ENCODE measurements around the gene ITPKB. TPM values are rescaled to one million over a fixed set of nuclear protein-coding genes. Genes with fewer than 3 reads are reported as not detected.
"Not testable (repeated sequence)": the region's sequence is repeated elsewhere in the genome, so short reads cannot be mapped to it uniquely, and the experiment has no call there.

The ITPKB gene
- total RNA-seq, 2 experiments from 2014 or later = 47.0 to 47.4 TPM

- H3K9me3 Mint-ChIP-seq (ENCODE audit: insufficient read depth) = no peaks in the 10 kb centered on the region
- no peaks in the 10 kb centered on the region for H3K36me3 Mint-ChIP-seq (ENCODE audit: low read depth)
- H3K4me3 Mint-ChIP-seq = no peak overlapping the region
- H3K4me1 Mint-ChIP-seq (ENCODE audit: low read depth) = peaks cover 13% of the 10 kb centered on the region
- ChIA-PET CTCF (no interaction called here), POLR2A (interaction anchor here (1.7 kb wide), 1 partner anchor 10 kb away, joined by 4 read pairs; no protein-coding TSS in a partner anchor)
- H3K27me3 Mint-ChIP-seq (ENCODE audit: low read depth) = peaks cover 8% of the 10 kb centered on the region
- no peak for DNase-seq
- no peak overlapping the region for H3K27ac Mint-ChIP-seq
- no peak for ATAC-seq
Measured at GRCh38 chr1:226751703-226752102, 12.6 kb upstream of the ITPKB start.

GRCh38 chr1:226751214-226751613 lies 12.1 kb upstream of the ITPKB start:
- Mint-ChIP-seq H3K27me3 (ENCODE audit: low read depth) (peaks cover 8% of the 10 kb centered on the region), H3K9me3 (ENCODE audit: insufficient read depth) (no peaks in the 10 kb centered on the region), H3K36me3 (ENCODE audit: low read depth) (no peaks in the 10 kb centered on the region), H3K4me1 (ENCODE audit: low read depth) (peaks cover 13% of the 10 kb centered on the region), H3K4me3 (no peak overlapping the region), H3K27ac (no peak overlapping the region)
- ChIA-PET POLR2A (interaction anchor here (1.7 kb wide), 1 partner anchor 9 kb away, joined by 4 read pairs; no protein-coding TSS in a partner anchor), CTCF (no interaction called here)
- no peak for DNase-seq
- ATAC-seq = no peak

GRCh38 chr1:226749467-226749866 lies 10.4 kb upstream of the ITPKB start:
- ChIA-PET POLR2A (no interaction called here), CTCF (interaction anchor here (0.9 kb wide), 1 partner anchor 14 kb away, joined by 3 read pairs; no protein-coding TSS in a partner anchor)
- ATAC-seq = no peak
- DNase-seq = no peak
- Mint-ChIP-seq H3K27me3 (ENCODE audit: low read depth) (peaks cover 8% of the 10 kb centered on the region), H3K36me3 (ENCODE audit: low read depth) (no peaks in the 10 kb centered on the region), H3K4me3 (no peak overlapping the region), H3K9me3 (ENCODE audit: insufficient read depth) (no peaks in the 10 kb centered on the region), H3K27ac (no peak overlapping the region), H3K4me1 (ENCODE audit: low read depth) (peaks cover 3% of the 10 kb centered on the region)

- CTCF ChIA-PET = no interaction called here
Measured at GRCh38 chr1:226748306-226748705, 9.2 kb upstream of the ITPKB start.

GRCh38 chr1:226747519-226748263 lies 8.6 kb upstream of the ITPKB start:
- H3K9me3 Mint-ChIP-seq (ENCODE audit: insufficient read depth); H3K4me1 Mint-ChIP-seq (ENCODE audit: low read depth); POLR2A ChIA-PET; ATAC-seq; DNase-seq; CTCF ChIA-PET; H3K27ac Mint-ChIP-seq; H3K4me3 Mint-ChIP-seq; H3K36me3 Mint-ChIP-seq (ENCODE audit: low read depth); H3K27me3 Mint-ChIP-seq (ENCODE audit: low read depth): not testable (repeated sequence)

More at GRCh38 chr1:226748306-226748705, 9.2 kb upstream of the ITPKB start:
- peaks cover 6% of the 10 kb centered on the region for H3K9me3 Mint-ChIP-seq (ENCODE audit: insufficient read depth)
- no peaks in the 10 kb centered on the region for H3K4me1 Mint-ChIP-seq (ENCODE audit: low read depth)
- peaks cover 6% of the 10 kb centered on the region for H3K27me3 Mint-ChIP-seq (ENCODE audit: low read depth)
- no peak for ATAC-seq
- peaks cover 3% of the 10 kb centered on the region for H3K36me3 Mint-ChIP-seq (ENCODE audit: low read depth)
- H3K27ac Mint-ChIP-seq = no peak overlapping the region
- H3K4me3 Mint-ChIP-seq = no peak overlapping the region
- DNase-seq = no peak
- POLR2A ChIA-PET = no interaction called here

- no peak overlapping the region for H3K4me3 Mint-ChIP-seq
- ATAC-seq = no peak
- ChIA-PET CTCF (no interaction called here), POLR2A (no interaction called here)
- H3K27me3 Mint-ChIP-seq (ENCODE audit: low read depth) = no peaks in the 10 kb centered on the region
- no peak overlapping the region for H3K27ac Mint-ChIP-seq
- peaks cover 16% of the 10 kb centered on the region for H3K4me1 Mint-ChIP-seq (ENCODE audit: low read depth)
- peaks cover 6% of the 10 kb centered on the region for H3K36me3 Mint-ChIP-seq (ENCODE audit: low read depth)
- H3K9me3 Mint-ChIP-seq (ENCODE audit: insufficient read depth) = peaks cover 8% of the 10 kb centered on the region
- DNase-seq = no peak
Measured at GRCh38 chr1:226743259-226743658, 4.2 kb upstream of the ITPKB start.

GRCh38 chr1:226741009-226741408 lies 1.9 kb upstream of the ITPKB start:
- no peak for ATAC-seq
- H3K27me3 Mint-ChIP-seq (ENCODE audit: low read depth) = no peaks in the 10 kb centered on the region
- H3K27ac Mint-ChIP-seq = no peak overlapping the region
- ChIA-PET CTCF (interaction anchor here (1.5 to 2.6 kb wide), 3 partner anchors 53 to 114 kb away, joined by 5 to 10 read pairs (median 6); no protein-coding TSS in a partner anchor), POLR2A (interaction anchor here (0.6 to 1.8 kb wide), 2 partner anchors 11 to 199 kb away, joined by 3 to 4 read pairs; partner anchors contain the start of gene COQ8A)
- no peak overlapping the region for H3K4me3 Mint-ChIP-seq
- peaks cover 21% of the 10 kb centered on the region for H3K4me1 Mint-ChIP-seq (ENCODE audit: low read depth)
- H3K36me3 Mint-ChIP-seq (ENCODE audit: low read depth) = peaks cover 15% of the 10 kb centered on the region
- H3K9me3 Mint-ChIP-seq (ENCODE audit: insufficient read depth) = peaks cover 8% of the 10 kb centered on the region
- DNase-seq = no peak

GRCh38 chr1:226739696-226740065 lies 599 bp upstream of the ITPKB start:
- peak; percentile 2 for ATAC-seq

GRCh38 chr1:226738421-226738994 lies 574 bp downstream of the ITPKB start:
- Mint-ChIP-seq H3K4me1 (ENCODE audit: low read depth) (peaks cover 45% of the 10 kb centered on the region), H3K27me3 (ENCODE audit: low read depth) (no peaks in the 10 kb centered on the region), H3K36me3 (ENCODE audit: low read depth) (peaks cover 39% of the 10 kb centered on the region), H3K27ac (peak overlapping the region; percentile 90), H3K4me3 (peak overlapping the region; percentile 91), H3K9me3 (ENCODE audit: insufficient read depth) (peaks cover 3% of the 10 kb centered on the region)
- no peak for DNase-seq
- peak; percentile 25 for ATAC-seq
- ChIA-PET POLR2A (interaction anchor here (0.9 to 2.6 kb wide), 10 partner anchors 27 to 90 kb away, joined by 3 to 11 read pairs (median 4); no protein-coding TSS in a partner anchor), CTCF (interaction anchor here (0.8 to 2.6 kb wide), 10 partner anchors 9 to 112 kb away, joined by 3 to 10 read pairs (median 5); no protein-coding TSS in a partner anchor)

More at GRCh38 chr1:226739696-226740065, 599 bp upstream of the ITPKB start:
- POLR2A ChIA-PET = interaction anchor here (0.7 to 2.6 kb wide), 11 partner anchors 28 to 200 kb away, joined by 3 to 11 read pairs (median 5); no protein-coding TSS in a partner anchor
- DNase-seq = no peak
- Mint-ChIP-seq H3K27ac (peak overlapping the region; percentile 90), H3K4me1 (ENCODE audit: low read depth) (peaks cover 34% of the 10 kb centered on the region), H3K4me3 (peak overlapping the region; percentile 91), H3K9me3 (ENCODE audit: insufficient read depth) (peaks cover 8% of the 10 kb centered on the region), H3K27me3 (ENCODE audit: low read depth) (no peaks in the 10 kb centered on the region), H3K36me3 (ENCODE audit: low read depth) (peaks cover 28% of the 10 kb centered on the region)
- CTCF ChIA-PET = interaction anchor here (0.6 to 2.6 kb wide), 20 partner anchors 10 to 113 kb away, joined by 3 to 10 read pairs (median 3); no protein-coding TSS in a partner anchor

GRCh38 chr1:226737819-226738420 lies 1.2 kb downstream of the ITPKB start:
- ChIA-PET POLR2A (interaction anchor here (0.9 to 2.6 kb wide), 6 partner anchors 26 to 91 kb away, joined by 3 to 11 read pairs (median 6); no protein-coding TSS in a partner anchor), CTCF (interaction anchor here (0.9 to 9.0 kb wide), 6 partner anchors 8 to 112 kb away, joined by 3 to 89 read pairs (median 8); no protein-coding TSS in a partner anchor)
- H3K27me3 Mint-ChIP-seq (ENCODE audit: low read depth) = no peaks in the 10 kb centered on the region
- DNase-seq (peak; percentile 57), ATAC-seq (peak; percentile 32)
- peak overlapping the region; percentile 91 for H3K4me3 Mint-ChIP-seq
- H3K36me3 Mint-ChIP-seq (ENCODE audit: low read depth) = peaks cover 40% of the 10 kb centered on the region
- peaks cover 51% of the 10 kb centered on the region for H3K4me1 Mint-ChIP-seq (ENCODE audit: low read depth)
- H3K9me3 Mint-ChIP-seq (ENCODE audit: insufficient read depth) = no peaks in the 10 kb centered on the region
- H3K27ac Mint-ChIP-seq = peak overlapping the region; percentile 90
